HTERT RPE-1 (cell line): Measurements from ENCODE around the gene RARRES2.
"Not testable (repeated sequence)": the region's sequence is repeated elsewhere in the genome, so short reads cannot be mapped to it uniquely, and the experiment has no call there.

Experiments
- in situ Hi-C: fragments of 300-500 bp; cut with MboI; formaldehyde crosslinking; loops from 4 replicates; pipeline ENCODE4 v1.14.3; 2020; ENCODE audit warnings: low sequenced_read_pairs

RARRES2 gene

DNA sequence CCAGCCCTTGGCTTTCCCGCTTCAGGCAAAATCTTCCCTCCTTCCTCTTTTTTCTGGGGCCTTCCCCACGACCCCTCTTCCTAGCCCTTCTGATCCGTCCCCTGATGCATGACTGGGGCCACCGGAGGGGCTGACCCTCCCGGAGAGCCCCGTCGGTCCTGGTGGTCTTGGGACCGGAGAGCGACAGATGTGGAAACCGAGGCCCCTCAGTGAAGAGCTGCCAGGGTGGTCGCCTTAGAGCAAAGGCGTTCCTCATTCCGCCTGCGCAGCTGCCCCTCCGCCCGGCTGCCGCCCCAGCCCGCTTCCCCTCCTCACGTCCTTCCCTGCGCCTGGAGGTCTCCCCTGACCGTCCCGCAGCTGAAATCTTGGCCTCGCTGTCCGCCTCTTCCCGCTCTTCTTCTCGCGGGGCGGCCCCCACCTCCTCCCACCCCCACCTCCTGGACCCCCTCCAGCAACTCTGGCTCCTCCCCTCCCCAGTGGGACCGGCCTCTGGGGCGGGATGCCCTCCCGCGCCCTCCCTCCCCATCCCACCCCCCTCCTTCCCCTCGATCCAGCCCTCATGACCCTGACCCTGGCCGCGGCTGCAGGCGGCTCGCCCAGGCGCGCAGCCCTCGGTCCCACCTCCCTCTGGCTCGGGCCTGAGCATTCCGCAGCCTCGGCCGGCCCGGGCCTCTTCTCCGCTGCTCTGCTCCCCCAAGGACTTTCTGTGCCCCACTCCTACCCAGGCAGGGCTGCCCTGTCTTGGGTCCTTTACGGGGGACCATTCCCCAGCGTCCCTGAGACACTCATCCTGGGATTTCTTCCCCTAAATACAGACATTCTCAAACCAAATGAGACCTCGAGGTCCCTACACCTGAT is at the start of gene RARRES2:
TSS of gene RARRES2 (minus strand) at position 367 of the 858 bp plus-strand sequence. CDS start 1,020 bp downstream, outside the sequence.
- in situ Hi-C loops, result no loop called here

DNA sequence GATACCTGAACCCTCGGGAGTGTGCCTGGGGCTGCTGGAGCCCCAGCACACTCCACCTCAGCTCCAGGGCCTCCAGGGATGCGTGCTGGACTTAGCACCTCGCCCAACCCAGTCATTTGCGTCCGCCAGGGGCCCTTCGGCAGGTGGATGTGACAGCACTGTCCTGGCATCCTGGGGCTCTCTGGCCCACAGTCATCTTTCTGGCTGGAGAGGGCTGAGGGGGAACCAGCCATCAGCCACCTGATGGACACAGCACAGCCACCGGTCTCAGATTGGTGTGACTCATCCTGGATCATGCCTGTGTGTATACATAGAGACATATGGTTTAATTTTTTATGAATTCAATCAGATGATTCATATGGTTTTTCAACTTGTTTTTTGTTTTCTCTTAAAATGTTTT is 48.8 kb upstream of the RARRES2 start:
- in situ Hi-C loops, result no loop called here

- in situ Hi-C loops, result no loop called here
Measured at GRCh38 chr7:150389532-150389816, 48.0 kb upstream of the RARRES2 start.

DNA sequence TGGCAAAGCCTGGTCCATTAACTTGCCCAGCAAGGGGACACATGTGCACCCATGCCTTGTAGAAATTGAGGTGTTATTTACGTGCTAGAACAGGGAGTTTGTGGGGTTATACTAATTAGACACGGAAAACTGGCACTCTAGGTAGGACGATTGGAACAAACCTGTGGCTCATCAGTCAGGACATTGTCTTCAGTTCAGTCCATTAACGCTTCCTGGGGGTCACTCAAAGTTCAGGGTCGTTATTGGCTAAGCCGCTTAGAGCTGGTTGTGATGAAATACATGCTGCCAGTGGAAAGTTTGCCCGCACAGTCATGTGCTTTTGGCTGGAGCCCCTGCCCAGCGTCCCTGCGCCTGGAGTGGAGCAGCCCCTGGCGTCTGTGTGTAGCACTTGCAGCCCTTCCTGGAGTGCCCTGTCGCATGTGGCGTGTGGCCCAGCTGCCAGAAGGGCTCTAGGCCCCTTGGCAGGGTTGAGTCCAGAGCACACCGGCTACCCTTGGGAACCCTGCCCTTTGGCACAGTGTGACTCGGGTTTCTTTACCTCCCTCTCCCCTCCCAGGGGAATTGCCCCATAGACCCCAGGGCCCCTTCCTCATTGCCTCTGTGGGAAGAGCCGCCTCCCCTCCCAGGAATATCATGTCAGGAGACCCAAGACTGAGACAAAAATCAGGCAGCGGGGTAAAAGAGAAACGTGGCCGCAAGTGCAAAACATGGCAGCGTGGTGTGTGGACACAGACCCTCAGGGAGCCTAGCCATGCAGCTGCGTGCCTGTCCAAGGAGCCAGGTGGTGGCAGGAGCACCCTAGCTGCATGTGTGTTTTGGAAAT is 47.5 kb upstream of the RARRES2 start:
- in situ Hi-C loops, result no loop called here

GRCh38 chr7:150388306-150388705 is 46.9 kb upstream of the RARRES2 start:
- in situ Hi-C loops, result no loop called here

DNA sequence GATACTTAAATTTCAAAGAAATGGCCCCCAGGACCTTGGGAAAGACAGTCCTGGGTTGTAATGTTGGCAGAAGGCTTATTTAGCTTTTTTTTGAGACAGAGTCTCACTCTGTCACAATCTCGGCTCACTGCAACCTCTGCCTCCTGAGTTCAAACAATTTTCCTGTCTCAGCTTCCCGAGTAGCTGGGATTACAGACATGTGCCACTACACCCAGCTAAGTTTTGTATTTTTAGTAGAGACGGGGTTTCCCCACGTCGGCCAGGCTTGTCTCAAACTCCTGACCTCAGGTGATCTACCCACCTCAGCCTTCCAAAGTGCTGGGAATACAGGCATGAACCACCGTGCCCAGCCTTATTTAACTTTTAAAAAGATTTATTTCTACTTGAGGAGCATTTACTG is 44.5 kb upstream of the RARRES2 start:
- in situ Hi-C loops, result not testable (repeated sequence)

DNA sequence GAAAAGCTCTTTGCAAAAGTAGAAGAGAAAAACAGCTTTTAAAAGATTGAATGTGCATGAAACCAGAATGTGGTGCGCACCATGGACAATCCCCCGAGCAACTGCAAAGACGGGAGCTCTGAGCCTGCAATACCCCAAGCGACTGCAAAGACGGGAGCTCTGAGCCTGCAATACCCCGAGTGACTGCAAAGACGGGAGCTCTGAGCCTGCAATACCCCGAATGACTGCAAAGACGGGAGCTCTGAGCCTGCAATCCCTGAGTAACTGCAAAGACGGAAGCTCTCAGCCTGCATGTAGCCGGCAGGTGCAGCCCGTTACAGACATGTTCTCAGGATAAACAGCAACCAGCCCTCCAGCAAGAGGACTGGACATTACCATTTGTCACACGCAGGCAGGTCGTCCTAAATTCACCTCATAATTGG is 43.9 kb upstream of the RARRES2 start:
- in situ Hi-C loops, result no loop called here

- in situ Hi-C loops, result no loop called here
Measured at GRCh38 chr7:150384406-150385301, 43.2 kb upstream of the RARRES2 start.

DNA sequence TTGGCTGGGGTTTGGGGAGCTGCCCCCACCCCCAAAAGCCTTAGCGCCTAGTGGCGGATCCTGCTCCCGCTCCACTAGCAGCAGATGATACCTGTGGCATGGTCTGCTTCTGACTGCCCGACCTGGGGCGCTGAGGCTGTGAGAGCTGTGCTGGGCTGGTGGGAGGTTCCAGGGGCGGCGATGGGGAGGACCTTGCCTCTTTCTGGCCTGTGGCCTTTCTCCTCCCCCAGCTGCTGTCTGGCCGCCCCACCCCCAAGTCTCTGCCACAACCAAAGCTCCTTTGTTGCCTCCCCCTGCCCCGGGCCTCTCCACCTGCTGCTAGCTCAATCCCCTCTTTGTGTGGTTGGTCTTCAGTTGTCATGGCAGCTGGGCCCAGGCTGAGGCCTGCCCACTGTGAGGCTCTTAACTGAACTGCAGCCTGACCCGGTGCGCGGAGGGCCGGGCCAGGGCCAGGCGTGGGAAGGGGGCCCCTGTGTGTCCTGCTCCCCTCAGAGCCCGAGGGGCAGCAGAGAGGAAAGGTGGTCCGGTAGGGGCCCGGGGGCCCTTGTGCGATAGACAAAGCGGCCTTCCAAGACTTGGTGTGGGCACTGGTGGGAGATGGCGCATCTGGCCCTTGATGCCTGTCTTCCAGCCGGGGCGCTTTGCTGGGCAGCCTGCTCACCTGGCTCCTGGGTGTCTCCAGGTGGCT is 42.4 kb upstream of the RARRES2 start:
- in situ Hi-C loops, result no loop called here

GRCh38 chr7:150382844-150383225 is 41.4 kb upstream of the RARRES2 start:
- in situ Hi-C loops, result no loop called here

DNA sequence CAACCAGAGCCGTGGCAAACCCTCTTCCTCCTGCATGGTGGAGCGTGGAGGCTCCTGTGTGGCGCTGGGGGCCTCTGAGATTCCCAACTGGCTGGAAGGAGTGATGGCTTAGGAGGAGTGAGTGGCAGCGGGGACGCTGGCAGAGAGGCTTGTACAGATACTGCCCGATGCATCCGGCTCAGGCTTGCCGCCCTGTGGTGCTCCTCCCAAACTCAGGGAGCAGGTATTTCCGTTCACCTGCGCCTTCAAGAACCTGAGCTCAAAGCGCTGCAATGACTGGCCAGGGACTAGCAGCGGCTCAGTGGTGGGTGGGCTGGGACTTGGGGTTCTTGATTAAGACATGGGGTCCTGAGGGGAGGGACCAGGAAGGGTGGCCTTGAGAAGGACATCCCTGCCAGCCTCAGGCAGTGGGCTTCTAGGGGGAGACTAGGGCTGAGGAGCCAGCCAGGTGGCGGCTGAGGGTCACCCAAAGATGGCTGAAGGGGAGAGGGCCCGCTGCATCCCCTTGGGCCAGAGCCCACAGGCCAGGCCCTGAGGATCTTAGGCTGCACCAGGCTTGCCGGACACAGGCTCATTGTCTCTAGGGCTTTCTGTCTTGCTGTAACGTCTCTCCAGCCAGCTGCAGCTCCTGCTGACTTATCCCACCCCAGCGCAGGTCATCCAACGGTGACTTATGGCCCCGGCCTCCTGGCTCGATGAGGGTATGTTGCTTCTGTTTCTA is 40.9 kb upstream of the RARRES2 start:
- in situ Hi-C loops, result no loop called here

DNA sequence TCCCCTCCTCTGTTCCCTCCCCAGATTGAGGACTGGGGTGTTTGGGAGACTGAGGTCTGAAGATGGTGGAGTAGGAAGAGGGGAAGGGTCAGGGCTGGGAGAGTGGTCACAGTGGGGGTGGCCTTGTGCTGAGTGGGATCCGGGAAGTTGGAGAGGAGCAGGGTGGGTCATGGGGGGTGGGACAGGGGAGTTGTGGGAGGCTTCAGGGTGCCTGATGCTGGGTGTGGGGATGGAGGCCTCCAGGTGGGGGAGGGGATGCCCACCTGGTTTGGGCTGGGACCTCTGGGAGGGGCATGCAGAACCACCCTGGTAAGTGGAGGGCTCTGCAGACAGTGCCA is 40.3 kb upstream of the RARRES2 start:
- in situ Hi-C loops, result no loop called here

DNA sequence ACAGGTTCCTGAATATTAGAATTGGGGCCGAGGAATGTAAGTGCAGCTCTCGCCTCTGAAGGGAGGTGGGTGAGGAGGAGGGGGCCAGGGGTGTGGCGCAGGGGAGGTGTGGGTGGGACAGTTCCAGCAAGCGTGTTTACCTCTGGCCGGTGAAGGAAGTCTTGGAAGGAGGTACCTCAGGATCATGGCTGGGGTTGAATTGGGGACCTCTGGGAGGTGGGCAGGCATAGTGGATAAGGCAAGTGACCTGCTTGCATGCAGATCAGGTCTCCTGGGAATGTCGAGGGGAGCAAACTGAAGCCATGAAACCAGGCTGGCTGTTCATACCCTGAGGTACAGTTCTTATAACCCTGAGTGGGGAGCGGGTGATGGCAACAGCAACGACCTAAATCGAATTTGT is 39.7 kb upstream of the RARRES2 start:
- in situ Hi-C loops, result no loop called here

DNA sequence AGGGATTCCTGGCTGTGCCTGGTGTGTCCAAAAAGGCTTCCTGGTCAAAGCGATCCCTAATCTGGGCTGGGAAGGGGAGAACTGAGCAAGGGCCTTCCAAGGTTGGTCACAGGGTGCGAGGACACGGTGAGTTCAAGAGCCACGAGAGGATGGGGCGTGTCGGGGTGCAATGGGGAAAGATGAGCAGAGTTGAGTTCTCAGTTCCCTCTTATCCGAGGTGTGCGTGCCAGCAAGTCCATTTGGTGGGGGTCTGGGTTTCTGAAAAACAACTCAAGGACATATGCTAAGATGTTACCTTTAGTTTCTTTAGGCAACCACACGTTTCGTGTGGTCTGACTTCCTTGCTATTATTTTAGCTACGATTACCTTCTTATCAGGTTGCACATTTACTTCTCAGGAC is 39.0 kb upstream of the RARRES2 start:
- in situ Hi-C loops, result no loop called here

DNA sequence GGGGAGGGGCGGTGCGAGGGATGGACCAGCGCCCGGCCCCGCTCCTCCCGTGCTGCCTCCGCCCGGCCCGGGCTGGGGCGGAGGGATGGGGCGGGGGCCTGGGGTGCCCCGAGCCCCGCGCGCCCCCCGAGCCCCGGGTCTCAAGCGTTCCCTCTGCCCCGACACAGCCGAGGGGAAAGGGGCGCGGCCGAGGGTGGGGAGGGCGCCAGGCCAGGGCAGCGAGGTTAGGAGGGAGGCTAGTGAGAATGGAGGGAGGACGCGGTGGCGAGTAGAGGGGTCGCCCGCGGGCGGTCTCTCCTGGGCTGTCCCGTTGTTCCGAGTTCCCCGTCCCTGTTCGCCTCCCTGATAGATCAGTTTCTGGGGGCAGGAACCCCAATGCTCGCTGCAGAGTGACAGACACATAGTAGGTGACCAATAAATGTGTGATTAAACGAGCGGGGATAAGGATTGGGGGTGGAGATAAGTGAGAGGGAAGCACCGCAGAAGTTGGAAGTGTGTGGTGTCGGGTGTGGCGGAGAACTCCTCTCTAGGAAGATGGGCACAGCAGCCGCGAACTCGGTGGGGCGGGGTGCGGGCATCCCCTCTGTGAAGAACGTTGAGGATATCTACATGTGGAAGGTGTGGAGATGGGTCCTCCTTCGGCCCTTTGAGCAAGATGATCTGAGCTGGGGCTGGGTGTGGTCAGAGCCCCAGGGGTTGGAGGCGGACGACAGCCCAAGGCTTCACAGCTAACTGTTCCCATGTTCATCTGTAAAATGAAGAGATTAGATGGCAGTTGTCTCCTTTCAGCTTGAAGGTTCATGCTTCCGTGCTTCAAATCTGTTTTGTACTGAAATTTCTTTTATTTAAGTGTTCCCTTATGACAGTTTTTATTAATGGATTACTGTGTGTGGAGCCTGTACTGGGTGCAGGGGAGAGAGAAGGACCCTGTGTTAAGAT is 38.3 kb upstream of the RARRES2 start:
- in situ Hi-C loops, result no loop called here

DNA sequence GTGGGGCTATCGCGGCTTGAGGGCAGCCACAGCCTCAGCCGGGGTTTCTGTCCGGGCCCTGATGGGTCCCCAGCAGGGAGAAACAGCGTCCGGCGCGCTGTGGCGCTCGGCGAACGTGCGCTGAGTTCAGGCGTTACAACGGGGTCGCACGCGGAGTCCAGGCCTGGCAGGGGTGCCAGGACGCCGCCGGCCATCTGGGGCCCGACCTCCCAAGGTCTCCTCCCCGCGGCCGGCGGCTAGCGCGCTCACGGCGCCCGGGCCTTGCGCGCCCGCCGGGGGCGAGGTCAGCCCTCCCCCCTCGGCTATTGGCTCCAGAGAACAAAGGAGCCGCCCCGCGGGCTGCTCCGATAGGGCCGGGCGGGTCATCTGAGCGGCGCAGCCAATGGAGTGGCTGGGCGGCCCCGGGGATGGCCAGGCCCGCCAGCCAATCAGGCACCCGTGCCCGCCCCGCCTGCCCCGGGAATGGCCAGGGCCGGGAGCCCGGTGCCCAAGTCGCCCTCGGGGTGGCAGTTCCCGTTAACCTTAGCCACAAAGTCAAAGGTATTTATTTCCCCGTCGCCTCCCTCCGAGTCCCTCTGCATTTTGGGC is 37.5 kb upstream of the RARRES2 start, which contains the start of gene ZNF775:
TSS of gene ZNF775 (plus strand) at position 478 of the 588 bp plus-strand sequence. CDS start 9,141 bp downstream, outside the sequence.
- in situ Hi-C loops, result no loop called here

DNA sequence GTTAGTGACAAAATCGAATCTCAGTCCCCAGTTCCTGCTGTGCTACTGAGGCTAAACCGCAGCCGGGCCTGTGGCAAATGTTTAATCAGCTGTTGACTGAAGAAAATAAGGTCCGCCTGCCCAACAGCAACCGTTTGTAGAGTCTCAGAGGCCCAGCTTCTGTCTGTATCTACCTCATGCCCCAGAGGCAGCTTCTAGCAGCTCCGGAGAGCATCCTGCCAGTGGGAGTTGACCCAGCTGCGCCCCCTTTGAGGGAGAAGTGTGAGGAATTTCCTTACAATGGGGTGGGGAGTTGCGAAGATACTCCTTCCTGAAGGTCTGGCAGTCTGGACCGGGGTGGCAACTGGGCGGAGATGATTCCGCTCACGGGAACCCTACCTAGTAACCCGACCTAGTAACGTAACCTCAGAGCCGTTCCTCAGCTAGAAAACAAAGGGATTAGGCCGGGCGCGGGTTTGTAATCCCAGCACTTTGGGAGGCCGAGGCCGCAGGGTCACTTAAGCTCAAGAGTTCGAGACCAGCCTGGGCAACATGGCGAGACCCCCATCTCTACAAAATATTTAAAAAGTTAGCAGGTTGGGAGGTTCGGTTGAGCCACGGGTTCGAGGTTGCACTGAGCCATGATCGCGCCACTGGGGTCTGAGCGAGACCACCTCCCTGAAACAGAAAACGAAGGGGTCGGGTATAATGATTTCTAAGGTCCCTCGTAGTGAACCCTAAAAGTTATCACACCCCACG is 36.9 kb upstream of the RARRES2 start:
- in situ Hi-C loops, result no loop called here

- in situ Hi-C loops, result no loop called here
Measured at GRCh38 chr7:150377635-150378034, 36.2 kb upstream of the RARRES2 start.
